IMR-90 (cell line): ENCODE measurements around the gene SLC12A6.

ENCODE experiments used
- BHLHE40 ChIP-seq: fragments of 150-350 bp; IDR thresholded peaks from 2 replicates; pipeline ENCODE4 v1.6.1; 2016; ENCODE audit warnings: mild to moderate bottlenecking, low read depth, low read length
- CEBPB ChIP-seq: IDR thresholded peaks from 2 replicates; pipeline ENCODE4 v1.6.1; 2012; ENCODE audit warnings: low read depth, low read length, improper control_type of control experiment
- CHD1 ChIP-seq: IDR thresholded peaks from 2 replicates; pipeline ENCODE4 v1.6.1; 2012; ENCODE audit warnings: low read depth, low read length, improper control_type of control experiment
- MAFK ChIP-seq: IDR thresholded peaks from 2 replicates; pipeline ENCODE4 v1.6.1; 2012; ENCODE audit warnings: low read depth, low read length, improper control_type of control experiment
- MXI1 ChIP-seq: IDR thresholded peaks from 2 replicates; pipeline ENCODE4 v1.6.1; 2012; ENCODE audit warnings: low read depth, mild to moderate bottlenecking, low read length, moderate library complexity, borderline replicate concordance
- POLR2A ChIP-seq: IDR thresholded peaks from 2 replicates; pipeline ENCODE4 v1.6.1; 2012; ENCODE audit warnings: mild to moderate bottlenecking, low read depth, low read length
- RAD21 ChIP-seq: IDR thresholded peaks from 2 replicates; pipeline ENCODE4 v1.6.1; 2012; ENCODE audit warnings: low read length, improper control_type of control experiment
- RFX5 ChIP-seq: IDR thresholded peaks from 2 replicates; pipeline ENCODE4 v1.8.0; 2012; ENCODE audit warnings: low read depth, mild to moderate bottlenecking, low read length, moderate library complexity
- SMC3 ChIP-seq: fragments of 150-350 bp; IDR thresholded peaks from 2 replicates; pipeline ENCODE4 v1.6.1; 2016; ENCODE audit warnings: low read depth, mild to moderate bottlenecking, antibody characterized with exemption, low read length, moderate library complexity
- TF ChIP-seq, protein P1 (sequence below): conservative IDR thresholded peaks from 2 replicates; pipeline ENCODE4 v1.5.1; 2012; ENCODE audit warnings: mild to moderate bottlenecking, low read depth, low read length, improper control_type of control experiment
- TF ChIP-seq, protein P2 (sequence below): fragments of 150-350 bp; IDR thresholded peaks from 2 replicates; pipeline ENCODE4 v1.6.1; 2017; ENCODE audit warnings: mild to moderate bottlenecking, antibody characterized with exemption, low read length, low read depth
- TF ChIP-seq, protein P3 (sequence below): fragments of 150-350 bp; IDR thresholded peaks from 2 replicates; pipeline ENCODE4 v1.6.1; 2016; ENCODE audit warnings: low read depth, mild to moderate bottlenecking, low read length, moderate library complexity, borderline replicate concordance

GRCh38 chr15:34282384-34282783, 55.2 kb downstream of the SLC12A6 start:
- TF ChIP-seq RFX5 (no peak), SMC3 (no peak), POLR2A (no peak), RAD21 (no peak), CHD1 (no peak), BHLHE40 (no peak), MXI1 (no peak), CEBPB (no peak), MAFK (no peak)
- TF ChIP-seq, protein P1, sequence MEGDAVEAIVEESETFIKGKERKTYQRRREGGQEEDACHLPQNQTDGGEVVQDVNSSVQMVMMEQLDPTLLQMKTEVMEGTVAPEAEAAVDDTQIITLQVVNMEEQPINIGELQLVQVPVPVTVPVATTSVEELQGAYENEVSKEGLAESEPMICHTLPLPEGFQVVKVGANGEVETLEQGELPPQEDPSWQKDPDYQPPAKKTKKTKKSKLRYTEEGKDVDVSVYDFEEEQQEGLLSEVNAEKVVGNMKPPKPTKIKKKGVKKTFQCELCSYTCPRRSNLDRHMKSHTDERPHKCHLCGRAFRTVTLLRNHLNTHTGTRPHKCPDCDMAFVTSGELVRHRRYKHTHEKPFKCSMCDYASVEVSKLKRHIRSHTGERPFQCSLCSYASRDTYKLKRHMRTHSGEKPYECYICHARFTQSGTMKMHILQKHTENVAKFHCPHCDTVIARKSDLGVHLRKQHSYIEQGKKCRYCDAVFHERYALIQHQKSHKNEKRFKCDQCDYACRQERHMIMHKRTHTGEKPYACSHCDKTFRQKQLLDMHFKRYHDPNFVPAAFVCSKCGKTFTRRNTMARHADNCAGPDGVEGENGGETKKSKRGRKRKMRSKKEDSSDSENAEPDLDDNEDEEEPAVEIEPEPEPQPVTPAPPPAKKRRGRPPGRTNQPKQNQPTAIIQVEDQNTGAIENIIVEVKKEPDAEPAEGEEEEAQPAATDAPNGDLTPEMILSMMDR, result no peak
- TF ChIP-seq, protein P2, sequence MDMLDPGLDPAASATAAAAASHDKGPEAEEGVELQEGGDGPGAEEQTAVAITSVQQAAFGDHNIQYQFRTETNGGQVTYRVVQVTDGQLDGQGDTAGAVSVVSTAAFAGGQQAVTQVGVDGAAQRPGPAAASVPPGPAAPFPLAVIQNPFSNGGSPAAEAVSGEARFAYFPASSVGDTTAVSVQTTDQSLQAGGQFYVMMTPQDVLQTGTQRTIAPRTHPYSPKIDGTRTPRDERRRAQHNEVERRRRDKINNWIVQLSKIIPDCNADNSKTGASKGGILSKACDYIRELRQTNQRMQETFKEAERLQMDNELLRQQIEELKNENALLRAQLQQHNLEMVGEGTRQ, result no peak
- TF ChIP-seq, protein P3, sequence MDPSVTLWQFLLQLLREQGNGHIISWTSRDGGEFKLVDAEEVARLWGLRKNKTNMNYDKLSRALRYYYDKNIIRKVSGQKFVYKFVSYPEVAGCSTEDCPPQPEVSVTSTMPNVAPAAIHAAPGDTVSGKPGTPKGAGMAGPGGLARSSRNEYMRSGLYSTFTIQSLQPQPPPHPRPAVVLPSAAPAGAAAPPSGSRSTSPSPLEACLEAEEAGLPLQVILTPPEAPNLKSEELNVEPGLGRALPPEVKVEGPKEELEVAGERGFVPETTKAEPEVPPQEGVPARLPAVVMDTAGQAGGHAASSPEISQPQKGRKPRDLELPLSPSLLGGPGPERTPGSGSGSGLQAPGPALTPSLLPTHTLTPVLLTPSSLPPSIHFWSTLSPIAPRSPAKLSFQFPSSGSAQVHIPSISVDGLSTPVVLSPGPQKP, result no peak
